Neural cell (in vitro differentiated cells): Measurements from ENCODE around the gene NOTUM. TPM values are rescaled to one million over a fixed set of nuclear protein-coding genes. Genes with fewer than 3 reads are reported as not detected.

Experiments
- H2AFZ ChIP-seq: fragments of 200-600, 300-800 bp; sonication (generic), shearing (Covaris generic); 2 replicates; pipeline ENCODE4 v1.6.0; 2014; ENCODE audit warnings: low read depth, mild to moderate bottlenecking, antibody characterized with exemption, low read length, moderate library complexity
- H3F3A ChIP-seq: fragments of 200-600 bp; shearing (Covaris generic); 2 replicates; pipeline ENCODE4 v1.6.1; 2016; ENCODE audit warnings: mild to moderate bottlenecking, moderate library complexity, mixed read lengths, antibody characterized with exemption, low read length; ENCODE audit not compliant: insufficient read depth, poor library complexity, severe bottlenecking
- H3K27ac ChIP-seq: fragments of 200-600, 300-800 bp; sonication (generic), shearing (Covaris generic); 2 replicates; pipeline ENCODE4 v1.5.1; 2014; ENCODE audit warnings: mild to moderate bottlenecking, low read length, moderate library complexity
- H3K27me3 ChIP-seq: fragments of 300-800, 200-600 bp; sonication (generic), shearing (Covaris generic); 2 replicates; pipeline ENCODE4 v1.6.0; 2014; ENCODE audit warnings: mild to moderate bottlenecking, low read depth, low read length, moderate library complexity; ENCODE audit not compliant: insufficient read depth
- H3K36me3 ChIP-seq: fragments of 300-800, 200-600 bp; sonication (generic), shearing (Covaris generic); 2 replicates; pipeline ENCODE4 v1.5.1; 2014; ENCODE audit warnings: mild to moderate bottlenecking, antibody characterized with exemption, low read length, moderate library complexity; ENCODE audit not compliant: insufficient read depth
- H3K4me2 ChIP-seq: fragments of 300-800, 200-600 bp; sonication (generic), shearing (Covaris generic); 2 replicates; pipeline ENCODE4 v1.6.0; 2014; ENCODE audit warnings: mild to moderate bottlenecking, low read length
- H3K4me3 ChIP-seq: fragments of 300-800, 200-600 bp; sonication (generic), shearing (Covaris generic); 2 replicates; pipeline ENCODE4 v1.5.1; 2014; ENCODE audit warnings: mild to moderate bottlenecking, low read length, moderate library complexity
- H3K79me2 ChIP-seq: fragments of 200-600 bp; shearing (Covaris generic); replicated peaks from 2 replicates; pipeline ENCODE4 v1.6.0; 2014; ENCODE audit warnings: mild to moderate bottlenecking, low read length, moderate library complexity; ENCODE audit not compliant: insufficient read depth
- H3K9ac ChIP-seq: fragments of 300-800, 200-600 bp; sonication (generic), shearing (Covaris generic); 2 replicates; pipeline ENCODE4 v1.6.1; 2016; ENCODE audit warnings: mild to moderate bottlenecking, low read length, mixed read lengths
- H3K9me2 ChIP-seq: fragments of 200-600 bp; shearing (Covaris generic); 2 replicates; pipeline ENCODE4 v1.6.1; 2016; ENCODE audit warnings: mild to moderate bottlenecking, low read length, mixed read lengths; ENCODE audit not compliant: insufficient read depth
- H3K9me3 ChIP-seq: fragments of 200-600, 300-800 bp; sonication (generic), shearing (Covaris generic); 2 replicates; pipeline ENCODE4 v1.6.1; 2016; ENCODE audit warnings: mild to moderate bottlenecking, mixed run types, low read length, moderate library complexity, mixed read lengths
- H4K20me1 ChIP-seq: fragments of 200-600 bp; shearing (Covaris generic); 2 replicates; pipeline ENCODE4 v1.6.1; 2016; ENCODE audit warnings: mild to moderate bottlenecking, mixed run types; ENCODE audit not compliant: insufficient read depth
- EP300 ChIP-seq: fragments of 450-650 bp; conservative IDR thresholded peaks from 2 replicates; pipeline ENCODE4 v1.6.1; 2014; ENCODE audit warnings: antibody characterized with exemption, mild to moderate bottlenecking, moderate library complexity; ENCODE audit not compliant: poor library complexity, severe bottlenecking
- EZH2 ChIP-seq: fragments of 200-600, 300-800 bp; shearing (Covaris generic), sonication (generic); IDR thresholded peaks from 2 replicates; pipeline ENCODE4 v1.6.1; 2014; ENCODE audit warnings: antibody characterized with exemption, low read length, borderline replicate concordance, mild to moderate bottlenecking; ENCODE audit not compliant: insufficient read depth, poor library complexity, severe bottlenecking
- MXI1 ChIP-seq: fragments of 450-650 bp; conservative IDR thresholded peaks from 2 replicates; pipeline ENCODE4 v1.6.1; 2014; ENCODE audit warnings: antibody characterized with exemption, mild to moderate bottlenecking; ENCODE audit not compliant: poor library complexity, severe bottlenecking
- POLR2AphosphoS5 ChIP-seq: IDR thresholded peaks from 2 replicates; pipeline ENCODE4 v1.6.1; 2012
- RAD21 ChIP-seq: fragments of 450-650 bp; conservative IDR thresholded peaks from 2 replicates; pipeline ENCODE4 v1.6.1; 2014; ENCODE audit warnings: antibody characterized with exemption, mild to moderate bottlenecking, moderate library complexity
- SMC3 ChIP-seq: fragments of 450-650 bp; conservative IDR thresholded peaks from 2 replicates; pipeline ENCODE4 v1.6.1; 2014; ENCODE audit warnings: antibody characterized with exemption, mild to moderate bottlenecking, moderate library complexity; ENCODE audit not compliant: poor library complexity
- TAF1 ChIP-seq: IDR thresholded peaks from 2 replicates; pipeline ENCODE4 v1.6.1; 2012; ENCODE audit warnings: low read depth
- polyA plus RNA-seq: library from polyadenylated mRNA; depleted of rRNA; stranded (reverse); fragments of >200 nt; gene quantifications from 2 replicates; pipeline ENCODE4 v1.2.3, GENCODE V29; 2014
- TF ChIP-seq, protein P1 (sequence below): IDR thresholded peaks from 2 replicates; pipeline ENCODE4 v1.6.1; 2012; ENCODE audit warnings: borderline replicate concordance
- TF ChIP-seq, protein P2 (sequence below): fragments of 450-650 bp; IDR thresholded peaks from 2 replicates; pipeline ENCODE4 v1.5.1; 2014; ENCODE audit warnings: antibody characterized with exemption, mild to moderate bottlenecking, moderate library complexity; ENCODE audit not compliant: poor library complexity, severe bottlenecking

Gene NOTUM
- polyA plus RNA-seq, 1 donor from 2014 or later: not detected

DNA sequence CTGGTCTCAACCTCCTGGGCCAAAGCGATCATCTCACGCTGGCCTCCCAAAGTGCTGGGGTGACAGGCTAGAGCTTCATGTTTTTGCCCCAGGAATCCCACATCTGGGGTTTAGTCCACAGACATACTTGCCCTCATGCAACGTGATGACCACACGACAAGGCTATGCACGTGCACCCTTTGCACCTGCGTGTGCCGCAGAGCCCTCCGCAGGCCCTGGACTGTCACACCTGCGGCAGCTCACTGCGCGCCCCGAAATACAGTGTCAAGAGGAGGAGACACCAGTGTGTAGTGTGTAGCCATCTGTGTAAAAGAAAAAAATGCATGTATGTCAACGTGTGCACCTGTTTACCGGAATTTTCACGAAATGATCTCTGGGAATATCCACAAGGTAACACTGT is 10.5 kb downstream of the NOTUM start:
- no peaks in the 10 kb centered on the region for H3K27me3 ChIP-seq
- no peaks in the 10 kb centered on the region for H4K20me1 ChIP-seq
- H2AFZ ChIP-seq: no peak overlapping the region
- H3K36me3 ChIP-seq: no peaks in the 10 kb centered on the region
- no peak overlapping the region for H3K9ac ChIP-seq
- no peak overlapping the region for H3K4me2 ChIP-seq
- H3K27ac ChIP-seq: no peak overlapping the region
- no peaks in the 10 kb centered on the region for H3K9me3 ChIP-seq
- H3K9me2 ChIP-seq: no peaks in the 10 kb centered on the region
- H3K4me3 ChIP-seq: no peak overlapping the region
- H3F3A ChIP-seq: no peaks in the 10 kb centered on the region
- TF ChIP-seq, protein P1, sequence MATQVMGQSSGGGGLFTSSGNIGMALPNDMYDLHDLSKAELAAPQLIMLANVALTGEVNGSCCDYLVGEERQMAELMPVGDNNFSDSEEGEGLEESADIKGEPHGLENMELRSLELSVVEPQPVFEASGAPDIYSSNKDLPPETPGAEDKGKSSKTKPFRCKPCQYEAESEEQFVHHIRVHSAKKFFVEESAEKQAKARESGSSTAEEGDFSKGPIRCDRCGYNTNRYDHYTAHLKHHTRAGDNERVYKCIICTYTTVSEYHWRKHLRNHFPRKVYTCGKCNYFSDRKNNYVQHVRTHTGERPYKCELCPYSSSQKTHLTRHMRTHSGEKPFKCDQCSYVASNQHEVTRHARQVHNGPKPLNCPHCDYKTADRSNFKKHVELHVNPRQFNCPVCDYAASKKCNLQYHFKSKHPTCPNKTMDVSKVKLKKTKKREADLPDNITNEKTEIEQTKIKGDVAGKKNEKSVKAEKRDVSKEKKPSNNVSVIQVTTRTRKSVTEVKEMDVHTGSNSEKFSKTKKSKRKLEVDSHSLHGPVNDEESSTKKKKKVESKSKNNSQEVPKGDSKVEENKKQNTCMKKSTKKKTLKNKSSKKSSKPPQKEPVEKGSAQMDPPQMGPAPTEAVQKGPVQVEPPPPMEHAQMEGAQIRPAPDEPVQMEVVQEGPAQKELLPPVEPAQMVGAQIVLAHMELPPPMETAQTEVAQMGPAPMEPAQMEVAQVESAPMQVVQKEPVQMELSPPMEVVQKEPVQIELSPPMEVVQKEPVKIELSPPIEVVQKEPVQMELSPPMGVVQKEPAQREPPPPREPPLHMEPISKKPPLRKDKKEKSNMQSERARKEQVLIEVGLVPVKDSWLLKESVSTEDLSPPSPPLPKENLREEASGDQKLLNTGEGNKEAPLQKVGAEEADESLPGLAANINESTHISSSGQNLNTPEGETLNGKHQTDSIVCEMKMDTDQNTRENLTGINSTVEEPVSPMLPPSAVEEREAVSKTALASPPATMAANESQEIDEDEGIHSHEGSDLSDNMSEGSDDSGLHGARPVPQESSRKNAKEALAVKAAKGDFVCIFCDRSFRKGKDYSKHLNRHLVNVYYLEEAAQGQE: no peak
- TF ChIP-seq SMC3: no peak
- no peak for TF ChIP-seq EP300
- no peak for TF ChIP-seq TAF1
- no peak for TF ChIP-seq EZH2
- no peak for TF ChIP-seq MXI1
- TF ChIP-seq RAD21: no peak
- TF ChIP-seq, protein P2, sequence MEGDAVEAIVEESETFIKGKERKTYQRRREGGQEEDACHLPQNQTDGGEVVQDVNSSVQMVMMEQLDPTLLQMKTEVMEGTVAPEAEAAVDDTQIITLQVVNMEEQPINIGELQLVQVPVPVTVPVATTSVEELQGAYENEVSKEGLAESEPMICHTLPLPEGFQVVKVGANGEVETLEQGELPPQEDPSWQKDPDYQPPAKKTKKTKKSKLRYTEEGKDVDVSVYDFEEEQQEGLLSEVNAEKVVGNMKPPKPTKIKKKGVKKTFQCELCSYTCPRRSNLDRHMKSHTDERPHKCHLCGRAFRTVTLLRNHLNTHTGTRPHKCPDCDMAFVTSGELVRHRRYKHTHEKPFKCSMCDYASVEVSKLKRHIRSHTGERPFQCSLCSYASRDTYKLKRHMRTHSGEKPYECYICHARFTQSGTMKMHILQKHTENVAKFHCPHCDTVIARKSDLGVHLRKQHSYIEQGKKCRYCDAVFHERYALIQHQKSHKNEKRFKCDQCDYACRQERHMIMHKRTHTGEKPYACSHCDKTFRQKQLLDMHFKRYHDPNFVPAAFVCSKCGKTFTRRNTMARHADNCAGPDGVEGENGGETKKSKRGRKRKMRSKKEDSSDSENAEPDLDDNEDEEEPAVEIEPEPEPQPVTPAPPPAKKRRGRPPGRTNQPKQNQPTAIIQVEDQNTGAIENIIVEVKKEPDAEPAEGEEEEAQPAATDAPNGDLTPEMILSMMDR: no peak
- H3K79me2 ChIP-seq: no peaks in the 10 kb centered on the region

DNA sequence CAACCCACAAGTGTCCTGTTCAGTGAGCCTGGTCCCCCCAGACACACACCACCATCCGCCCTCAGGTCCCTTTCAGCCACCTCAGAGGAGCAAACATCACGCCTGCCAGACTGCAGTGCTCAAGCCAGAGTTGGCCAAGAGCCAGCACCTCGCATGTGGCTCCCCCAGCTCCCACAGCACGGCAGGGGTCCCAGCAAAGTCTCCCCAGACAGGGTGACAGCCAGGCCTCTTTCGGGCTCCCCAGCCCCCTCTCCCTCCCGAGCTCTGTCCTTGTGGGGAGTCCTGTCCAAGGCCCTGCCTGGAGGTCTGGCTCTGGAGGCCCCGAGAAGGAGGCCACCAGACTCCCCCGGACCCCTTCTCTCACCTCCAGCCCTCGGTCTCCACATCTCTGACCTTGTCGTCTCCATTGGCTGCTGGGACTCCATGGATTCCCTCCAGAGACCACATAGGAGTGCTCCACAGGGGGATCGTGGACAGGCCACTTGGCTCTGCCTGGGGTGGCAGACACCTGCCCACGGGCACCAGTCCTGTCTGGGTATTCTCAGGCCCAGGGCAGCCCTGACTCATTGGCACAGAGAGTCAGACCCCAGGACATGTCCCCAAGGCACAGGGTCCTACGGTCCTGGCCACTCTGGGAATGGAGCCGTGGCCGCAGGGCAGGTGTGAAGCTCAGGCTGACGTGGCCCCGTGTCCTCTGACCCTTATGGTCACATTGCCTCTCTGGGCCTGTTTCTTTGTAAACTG is 12.2 kb downstream of the NOTUM start:
- no peaks in the 10 kb centered on the region for H3F3A ChIP-seq
- H3K9me3 ChIP-seq: no peaks in the 10 kb centered on the region
- TF ChIP-seq POLR2AphosphoS5: no peak
- TF ChIP-seq MXI1: no peak
- no peak for TF ChIP-seq EZH2
- no peak for TF ChIP-seq EP300
- no peak for TF ChIP-seq TAF1
- no peak for TF ChIP-seq SMC3
- TF ChIP-seq, protein P2: no peak
- TF ChIP-seq RAD21: no peak
- TF ChIP-seq, protein P1: no peak
- H3K27me3 ChIP-seq: no peaks in the 10 kb centered on the region
- H3K27ac ChIP-seq: no peak overlapping the region
- H3K79me2 ChIP-seq: no peaks in the 10 kb centered on the region
- no peaks in the 10 kb centered on the region for H4K20me1 ChIP-seq
- no peak overlapping the region for H2AFZ ChIP-seq
- no peak overlapping the region for H3K9ac ChIP-seq
- no peak overlapping the region for H3K4me3 ChIP-seq
- no peak overlapping the region for H3K4me2 ChIP-seq
- H3K36me3 ChIP-seq: no peaks in the 10 kb centered on the region
- H3K9me2 ChIP-seq: no peaks in the 10 kb centered on the region
